Measurements from ENCODE around the gene CAPN6.

Gene CAPN6, protein sequence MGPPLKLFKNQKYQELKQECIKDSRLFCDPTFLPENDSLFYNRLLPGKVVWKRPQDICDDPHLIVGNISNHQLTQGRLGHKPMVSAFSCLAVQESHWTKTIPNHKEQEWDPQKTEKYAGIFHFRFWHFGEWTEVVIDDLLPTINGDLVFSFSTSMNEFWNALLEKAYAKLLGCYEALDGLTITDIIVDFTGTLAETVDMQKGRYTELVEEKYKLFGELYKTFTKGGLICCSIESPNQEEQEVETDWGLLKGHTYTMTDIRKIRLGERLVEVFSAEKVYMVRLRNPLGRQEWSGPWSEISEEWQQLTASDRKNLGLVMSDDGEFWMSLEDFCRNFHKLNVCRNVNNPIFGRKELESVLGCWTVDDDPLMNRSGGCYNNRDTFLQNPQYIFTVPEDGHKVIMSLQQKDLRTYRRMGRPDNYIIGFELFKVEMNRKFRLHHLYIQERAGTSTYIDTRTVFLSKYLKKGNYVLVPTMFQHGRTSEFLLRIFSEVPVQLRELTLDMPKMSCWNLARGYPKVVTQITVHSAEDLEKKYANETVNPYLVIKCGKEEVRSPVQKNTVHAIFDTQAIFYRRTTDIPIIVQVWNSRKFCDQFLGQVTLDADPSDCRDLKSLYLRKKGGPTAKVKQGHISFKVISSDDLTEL

DNA sequence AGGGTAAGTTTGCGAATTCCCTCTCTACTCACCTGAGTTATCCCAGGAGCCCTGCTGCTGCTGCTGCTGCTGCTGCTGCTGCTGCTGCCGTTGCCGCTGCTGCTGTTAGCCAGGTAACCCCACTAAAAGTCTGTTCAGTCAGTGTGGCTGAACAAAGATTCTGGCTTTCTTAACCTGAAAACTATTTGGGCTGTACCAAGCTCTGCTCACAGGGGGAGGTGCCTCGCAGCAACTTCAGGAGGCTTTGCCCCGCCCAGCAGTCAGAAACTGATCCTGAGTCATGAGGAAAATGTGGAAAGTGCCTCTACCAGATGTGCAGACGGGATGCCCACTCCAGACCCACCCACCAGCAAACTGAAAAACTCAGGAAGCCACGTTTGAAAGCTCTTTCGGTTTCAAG, at the start of gene CAPN6:
TSS of gene CAPN6 (minus strand) at position 145 of the 400 bp plus-strand sequence. CDS start 6,547 bp downstream, outside the sequence.
- TF ChIP-seq GATA3 (IDR thresholded peaks at IDR 0.05; ENCODE audit: low read depth, low read length) (no peak), GATA2 (IDR thresholded peaks at IDR 0.05; ENCODE audit: low read depth, low read length) (no peak)

DNA sequence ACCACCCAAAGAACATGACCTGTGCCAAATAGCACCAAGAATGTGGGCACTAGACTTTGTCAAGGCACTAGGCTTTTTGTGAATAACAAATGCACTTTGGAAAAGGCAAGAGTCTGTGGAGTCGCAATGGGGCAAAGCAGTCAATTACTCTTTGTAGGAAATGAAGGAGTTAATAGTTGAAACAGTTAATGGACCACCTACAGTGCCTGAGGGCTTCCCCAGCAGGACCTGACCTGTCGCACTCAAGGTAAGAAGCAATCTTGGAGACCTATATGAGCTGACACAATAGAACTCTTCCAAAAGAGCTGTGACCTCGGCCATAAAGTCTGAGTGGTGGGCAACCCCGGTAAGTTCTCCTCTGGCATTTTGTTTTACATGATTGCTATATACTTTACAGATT, 49.2 kb upstream of the CAPN6 start:
- TF ChIP-seq GATA2 (IDR thresholded peaks at IDR 0.05; ENCODE audit: low read depth, low read length) (no peak), GATA3 (IDR thresholded peaks at IDR 0.05; ENCODE audit: low read depth, low read length) (no peak)

DNA sequence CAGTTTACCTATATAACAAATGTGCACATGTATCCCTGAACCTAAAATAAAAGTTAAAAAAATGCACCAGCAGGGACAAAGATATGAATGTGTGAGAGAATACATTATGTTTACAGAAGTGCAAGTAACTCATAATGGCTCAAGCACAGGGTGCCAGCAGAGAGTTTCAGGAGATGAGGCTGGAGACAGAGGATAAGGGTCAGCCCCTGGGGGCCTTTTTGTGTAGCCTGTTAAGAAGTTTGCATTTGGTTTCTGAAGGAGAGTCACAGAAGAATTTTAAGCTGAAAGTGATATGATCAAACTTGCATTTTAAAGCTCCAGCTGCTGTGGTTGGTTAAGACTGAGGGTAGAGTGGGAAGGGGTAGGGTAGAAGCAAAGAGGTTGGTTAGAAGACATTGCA, 48.6 kb upstream of the CAPN6 start:
- TF ChIP-seq GATA3 (IDR thresholded peaks at IDR 0.05; ENCODE audit: low read depth, low read length) (no peak), GATA2 (IDR thresholded peaks at IDR 0.05; ENCODE audit: low read depth, low read length) (no peak)

DNA sequence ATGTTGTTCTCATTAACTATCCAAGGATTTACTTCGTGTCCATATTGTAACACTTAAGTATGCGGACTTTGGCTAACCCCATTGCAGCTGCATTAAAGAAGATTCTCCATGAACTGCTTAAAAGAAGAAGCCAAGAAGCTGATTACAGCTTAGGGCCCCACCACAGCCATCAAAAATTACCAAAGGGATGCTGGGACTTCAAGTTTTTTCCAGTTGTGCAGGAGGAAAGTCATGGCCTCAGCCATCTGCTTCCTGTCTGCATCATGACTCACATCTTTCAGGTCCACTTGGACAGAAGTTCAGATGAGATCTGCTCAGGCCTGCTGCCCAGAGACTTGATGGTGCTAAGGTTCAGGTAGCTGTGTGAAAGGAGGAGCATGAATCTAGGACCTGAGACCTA, 38.8 kb upstream of the CAPN6 start:
- no peak for TF ChIP-seq GATA2 (IDR thresholded peaks at IDR 0.05; ENCODE audit: low read depth, low read length)
- no peak for TF ChIP-seq GATA3 (IDR thresholded peaks at IDR 0.05; ENCODE audit: low read depth, low read length)

DNA sequence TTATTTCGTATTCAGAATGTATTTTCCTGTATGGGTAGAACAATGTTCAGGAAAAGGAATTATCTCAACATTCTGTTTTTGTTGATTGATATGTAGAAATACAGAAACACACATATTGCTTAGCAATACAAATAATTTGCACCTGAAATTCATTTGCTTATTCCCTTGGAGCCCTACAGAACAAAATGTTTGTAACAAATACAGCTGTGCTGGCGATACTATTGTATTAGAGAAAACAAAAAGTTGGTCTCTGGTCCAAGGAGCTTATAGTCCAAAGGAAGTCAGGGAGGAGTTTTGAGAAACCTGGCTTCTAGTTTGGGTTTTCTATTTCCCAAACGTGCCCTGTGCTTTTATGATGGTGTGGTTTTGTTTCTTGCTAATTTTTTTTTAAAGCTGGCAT, 37.8 kb upstream of the CAPN6 start:
- no peak for TF ChIP-seq GATA2 (IDR thresholded peaks at IDR 0.05; ENCODE audit: low read depth, low read length)
- no peak for TF ChIP-seq GATA3 (IDR thresholded peaks at IDR 0.05; ENCODE audit: low read depth, low read length)

DNA sequence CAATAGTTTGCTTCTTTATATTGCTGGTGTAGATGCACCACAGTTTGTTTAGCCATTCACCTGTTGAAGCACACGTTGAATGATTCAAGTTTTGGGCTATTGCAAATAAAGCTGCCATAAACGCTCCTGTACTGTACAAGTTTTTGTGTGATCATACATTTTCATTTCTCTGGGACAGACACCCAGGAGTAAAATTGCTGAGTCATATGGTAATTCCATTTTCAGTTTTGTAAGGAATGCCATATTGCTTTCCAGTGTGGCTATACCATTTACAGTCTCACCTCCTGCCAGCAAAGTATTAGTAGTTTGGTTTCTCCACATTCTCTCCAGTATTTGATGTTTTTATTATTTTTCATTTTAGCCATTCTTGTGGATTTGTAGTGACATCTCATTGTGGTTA, 32.0 kb upstream of the CAPN6 start:
- no peak for TF ChIP-seq GATA3 (IDR thresholded peaks at IDR 0.05; ENCODE audit: low read depth, low read length)
- TF ChIP-seq GATA2 (IDR thresholded peaks at IDR 0.05; ENCODE audit: low read depth, low read length), result no peak

DNA sequence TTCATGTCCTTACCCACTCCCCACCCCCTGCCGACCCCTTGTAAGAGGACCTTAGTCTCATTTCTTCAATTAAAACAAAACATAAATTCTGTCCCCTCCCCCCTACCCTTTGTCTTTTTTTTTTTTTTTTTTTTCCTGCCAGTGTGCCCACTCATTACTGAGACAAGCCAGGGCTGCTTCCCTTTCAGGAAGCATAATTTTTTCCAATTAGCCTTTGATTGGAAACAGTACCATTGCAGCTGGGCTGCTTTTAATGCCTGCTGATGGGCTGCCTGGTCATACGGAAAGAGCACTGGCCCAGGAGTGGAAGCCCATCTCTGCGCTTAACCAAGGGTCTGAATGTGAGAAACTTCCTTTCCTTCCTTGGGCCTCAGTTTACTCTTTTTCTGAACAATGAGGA, 18.6 kb upstream of the CAPN6 start:
- TF ChIP-seq GATA2 (IDR thresholded peaks at IDR 0.05; ENCODE audit: low read depth, low read length) (no peak), GATA3 (IDR thresholded peaks at IDR 0.05; ENCODE audit: low read depth, low read length) (no peak)

DNA sequence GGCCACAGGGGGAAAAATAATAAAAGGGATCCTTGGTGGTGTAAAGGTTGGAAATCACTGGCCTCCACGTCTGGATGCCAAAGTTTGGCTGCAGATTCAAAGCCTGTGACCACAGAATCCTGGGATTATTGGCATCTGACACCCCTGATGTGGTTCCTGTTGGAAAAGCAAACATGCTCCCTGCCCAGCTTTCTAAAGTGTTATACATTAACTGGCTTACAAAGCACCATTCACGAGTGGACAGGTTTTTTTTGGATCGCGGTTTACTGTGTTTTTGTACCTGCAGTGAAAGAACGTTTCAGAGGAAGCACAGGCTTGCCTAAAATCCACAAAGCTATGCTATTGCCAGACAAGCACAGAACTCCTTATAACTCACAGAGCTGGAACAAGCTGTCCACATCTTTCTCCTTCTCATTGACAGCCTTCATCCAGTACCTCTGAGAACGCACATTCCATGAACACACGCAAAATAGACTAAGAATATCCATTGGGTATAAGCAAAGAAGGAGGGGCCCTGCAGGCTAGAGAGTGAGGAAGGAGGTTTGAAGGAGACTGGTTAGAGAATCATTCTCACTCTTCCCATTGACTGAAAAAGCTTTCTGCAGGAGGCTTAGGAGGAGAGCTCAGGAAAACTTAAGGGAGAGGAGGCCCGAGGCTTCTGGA, 14.5 kb upstream of the CAPN6 start:
- TF ChIP-seq GATA3 (IDR thresholded peaks at IDR 0.05; ENCODE audit: low read depth, low read length), result no peak
- TF ChIP-seq GATA2 (IDR thresholded peaks at IDR 0.05; ENCODE audit: low read depth, low read length), result no peak

DNA sequence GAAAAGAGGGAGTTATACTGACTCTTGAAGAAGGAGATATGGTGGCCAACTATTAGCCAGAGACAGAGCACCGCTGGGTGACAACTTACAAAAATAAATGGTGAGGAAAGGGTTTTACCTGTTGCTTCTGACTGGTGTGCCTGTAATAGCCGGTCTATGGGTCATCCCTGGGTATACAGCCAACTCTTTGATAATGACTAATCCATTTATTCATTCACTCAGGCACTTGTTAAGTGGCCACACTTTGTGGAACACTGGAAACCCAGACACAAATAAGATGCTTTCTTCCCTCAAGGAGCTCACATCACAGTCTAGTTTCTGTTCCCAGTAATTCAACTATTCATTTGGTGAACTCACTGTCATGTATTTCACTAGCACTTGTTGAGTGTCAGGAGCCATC, 13.2 kb upstream of the CAPN6 start:
- TF ChIP-seq GATA2 (IDR thresholded peaks at IDR 0.05; ENCODE audit: low read depth, low read length) (no peak), GATA3 (IDR thresholded peaks at IDR 0.05; ENCODE audit: low read depth, low read length) (no peak)

DNA sequence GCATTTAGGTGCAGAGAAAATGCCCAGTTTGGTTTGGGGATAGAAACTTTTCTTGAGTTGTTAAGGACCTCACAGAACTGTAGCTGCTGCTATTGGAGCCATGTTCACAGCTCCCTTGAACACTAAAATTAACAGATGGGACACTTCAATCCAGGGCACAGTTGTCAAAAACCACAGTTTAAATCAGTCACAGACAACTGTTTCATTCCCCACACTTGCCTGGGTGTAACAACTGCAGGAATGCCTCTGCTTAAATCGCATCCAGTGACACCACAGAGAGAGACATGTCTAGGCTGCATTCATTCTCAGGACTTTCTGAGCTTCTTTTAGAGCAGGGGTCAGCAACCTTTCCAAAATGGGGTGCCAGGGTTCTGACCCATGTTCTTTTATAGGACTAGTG, 12.7 kb upstream of the CAPN6 start:
- no peak for TF ChIP-seq GATA2 (IDR thresholded peaks at IDR 0.05; ENCODE audit: low read depth, low read length)
- no peak for TF ChIP-seq GATA3 (IDR thresholded peaks at IDR 0.05; ENCODE audit: low read depth, low read length)

DNA sequence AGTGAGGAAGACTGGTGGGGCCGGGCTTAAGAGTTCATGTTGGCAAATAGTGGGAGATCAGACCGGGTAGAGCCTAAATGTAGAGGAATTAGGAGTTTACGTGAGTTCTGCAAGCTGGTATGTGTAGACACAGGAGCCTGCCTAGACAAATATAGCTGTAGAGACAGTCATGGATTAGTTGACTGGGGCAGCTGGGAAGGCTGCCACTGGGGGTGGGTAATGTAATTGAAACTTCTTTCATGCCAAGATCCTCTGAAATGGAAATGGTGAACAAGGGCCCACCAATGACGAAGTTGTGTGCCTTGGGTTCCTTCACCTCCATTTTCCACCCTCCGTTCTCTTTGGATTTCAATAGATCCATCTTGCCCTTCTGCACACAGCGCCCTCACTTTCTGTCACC, 11.9 kb upstream of the CAPN6 start:
- TF ChIP-seq GATA2 (IDR thresholded peaks at IDR 0.05; ENCODE audit: low read depth, low read length) (no peak), GATA3 (IDR thresholded peaks at IDR 0.05; ENCODE audit: low read depth, low read length) (no peak)

DNA sequence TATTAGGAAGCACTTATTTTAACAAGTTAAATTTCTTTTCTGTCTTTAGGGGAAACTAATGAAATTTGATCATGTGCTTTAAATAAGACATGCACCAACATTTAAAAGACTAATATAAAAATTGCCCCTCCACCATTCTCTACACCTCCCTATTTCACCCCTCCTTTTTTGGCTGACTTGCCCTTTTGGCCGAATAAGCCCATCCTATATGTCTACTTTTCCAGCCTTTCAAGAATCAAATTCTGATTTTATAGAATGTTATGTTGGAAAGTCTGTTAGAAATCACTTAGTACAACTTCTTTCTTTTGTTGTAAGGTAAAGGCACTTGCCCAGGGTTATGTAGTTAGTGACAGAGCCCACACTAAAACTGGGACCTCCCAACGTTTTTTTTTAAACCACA, 1.8 kb downstream of the CAPN6 start:
- TF ChIP-seq GATA2 (IDR thresholded peaks at IDR 0.05; ENCODE audit: low read depth, low read length), result no peak
- TF ChIP-seq GATA3 (IDR thresholded peaks at IDR 0.05; ENCODE audit: low read depth, low read length), result no peak

DNA sequence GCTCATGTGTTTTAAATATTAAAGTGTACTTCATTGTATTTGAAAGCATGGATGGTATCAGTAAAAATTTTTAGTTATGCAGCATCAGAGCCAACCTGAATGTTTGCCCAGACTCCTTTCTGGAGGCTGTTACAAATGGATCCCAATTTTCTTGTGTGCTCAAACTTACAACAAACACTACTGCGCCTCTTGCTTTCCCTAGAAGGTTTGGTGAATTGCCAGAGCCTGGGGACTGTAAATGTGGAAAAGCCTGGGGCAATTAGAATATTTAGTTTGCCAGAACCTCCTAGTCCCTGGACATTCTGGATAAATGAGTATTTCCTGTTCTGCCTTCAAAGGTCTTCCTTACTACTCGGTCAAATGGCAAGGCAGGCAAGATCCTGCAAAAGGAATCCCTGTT, 4.8 kb downstream of the CAPN6 start:
- no peak for TF ChIP-seq GATA2 (IDR thresholded peaks at IDR 0.05; ENCODE audit: low read depth, low read length)
- TF ChIP-seq GATA3 (IDR thresholded peaks at IDR 0.05; ENCODE audit: low read depth, low read length), result no peak

DNA sequence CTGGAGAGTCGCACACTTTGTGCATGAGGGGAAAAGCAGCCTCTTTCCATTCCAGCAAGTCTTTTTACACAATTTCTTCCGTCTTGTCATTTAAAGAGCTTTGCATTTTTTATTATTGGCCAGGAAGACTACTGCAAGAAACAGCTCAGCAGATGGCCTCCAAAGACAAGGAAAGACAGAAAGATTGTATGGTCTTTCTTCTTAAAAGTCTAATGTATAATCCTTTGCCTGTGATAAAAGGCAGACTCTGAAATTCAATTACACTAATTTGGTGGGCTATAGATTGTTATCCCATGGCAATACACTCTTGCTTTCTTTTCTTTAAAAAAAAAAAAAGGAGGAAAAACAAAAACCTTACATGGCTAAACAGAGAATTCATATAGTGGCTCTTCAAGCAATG, 5.9 kb downstream of the CAPN6 start:
- TF ChIP-seq GATA3 (IDR thresholded peaks at IDR 0.05; ENCODE audit: low read depth, low read length), result peak; percentile 72; the same call in 1 of the 2 replicates
- no peak for TF ChIP-seq GATA2 (IDR thresholded peaks at IDR 0.05; ENCODE audit: low read depth, low read length)

DNA sequence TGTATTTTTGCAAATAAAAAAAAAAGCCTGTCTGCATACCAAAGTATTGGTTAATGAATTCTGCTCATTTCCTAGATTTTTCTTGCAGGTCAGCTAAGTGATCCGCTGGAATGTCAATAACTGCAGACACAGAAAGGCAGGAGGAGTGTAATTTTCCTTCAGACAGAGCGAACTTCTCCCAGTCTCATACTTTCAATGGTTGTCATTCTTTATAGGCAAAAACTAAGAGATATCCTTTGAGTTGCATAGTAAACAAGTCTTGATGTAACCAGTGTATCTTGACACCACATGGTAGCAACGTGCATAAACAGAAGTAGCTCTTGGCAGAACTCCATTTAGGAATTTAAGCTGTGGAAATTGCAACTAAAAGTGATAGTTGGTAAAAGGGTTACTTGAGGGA, 8.2 kb downstream of the CAPN6 start:
- TF ChIP-seq GATA3 (IDR thresholded peaks at IDR 0.05; ENCODE audit: low read depth, low read length), result no peak
- TF ChIP-seq GATA2 (IDR thresholded peaks at IDR 0.05; ENCODE audit: low read depth, low read length), result no peak

Measured in SH-SY5Y (cell line).